Fibroblast of mammary gland (primary cell): ENCODE data around the gene PBXIP1.

Experiments used
- DNase-seq: peaks from one replicate; pipeline ENCODE4 v3.0.0-alpha.2; 2010; ENCODE audit warnings: low read depth
- H3K4me3 ChIP-seq: 2 replicates; pipeline ENCODE4 v1.5.1; 2011; ENCODE audit warnings: low read depth, mild to moderate bottlenecking, low read length, moderate library complexity; ENCODE audit not compliant: control insufficient read depth
- TF ChIP-seq, protein P1 (sequence below): conservative IDR thresholded peaks from 2 replicates; pipeline ENCODE4 v1.5.1; 2011; ENCODE audit warnings: low read depth, low read length, inconsistent platforms; ENCODE audit not compliant: control insufficient read depth, insufficient read depth

The PBXIP1 gene

DNA sequence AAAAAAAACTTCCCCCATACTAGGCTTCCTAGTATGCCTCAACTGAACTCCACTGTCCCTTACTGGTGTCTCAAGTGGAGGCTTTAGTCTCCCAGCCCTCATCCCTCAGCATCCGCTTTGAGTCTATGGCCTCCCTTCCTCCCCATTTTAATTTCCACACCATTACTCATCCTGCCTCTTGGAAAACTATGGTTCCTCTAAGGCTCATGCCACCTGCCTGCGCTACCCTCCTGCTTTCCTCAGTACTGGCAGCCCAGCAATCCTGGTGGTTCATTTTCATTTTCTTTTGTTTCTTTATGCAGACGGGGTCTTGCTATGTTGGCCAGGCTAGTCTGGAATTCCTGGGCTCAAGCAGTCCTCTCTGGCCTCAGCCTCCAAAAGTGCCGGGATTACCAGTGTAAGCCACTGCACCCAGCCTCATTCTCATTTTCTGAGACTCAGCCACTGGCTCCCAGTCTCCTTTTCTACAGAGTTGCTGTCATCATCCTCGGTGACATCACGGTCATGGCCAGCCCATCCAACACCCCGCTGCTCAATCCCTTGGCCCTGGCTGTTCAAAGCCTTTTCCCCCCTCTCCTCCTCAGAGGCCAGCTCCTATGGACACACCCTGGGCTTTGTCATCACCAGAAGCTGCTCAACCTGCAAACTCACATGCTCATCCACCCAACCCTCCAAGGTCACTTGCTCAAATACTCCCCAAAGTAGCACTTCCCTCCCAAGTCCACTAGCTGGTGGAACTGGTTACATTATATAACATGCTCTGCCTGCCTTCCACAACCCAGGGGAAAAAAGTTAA is 17.1 kb downstream of the PBXIP1 start:
- TF ChIP-seq, protein P1, sequence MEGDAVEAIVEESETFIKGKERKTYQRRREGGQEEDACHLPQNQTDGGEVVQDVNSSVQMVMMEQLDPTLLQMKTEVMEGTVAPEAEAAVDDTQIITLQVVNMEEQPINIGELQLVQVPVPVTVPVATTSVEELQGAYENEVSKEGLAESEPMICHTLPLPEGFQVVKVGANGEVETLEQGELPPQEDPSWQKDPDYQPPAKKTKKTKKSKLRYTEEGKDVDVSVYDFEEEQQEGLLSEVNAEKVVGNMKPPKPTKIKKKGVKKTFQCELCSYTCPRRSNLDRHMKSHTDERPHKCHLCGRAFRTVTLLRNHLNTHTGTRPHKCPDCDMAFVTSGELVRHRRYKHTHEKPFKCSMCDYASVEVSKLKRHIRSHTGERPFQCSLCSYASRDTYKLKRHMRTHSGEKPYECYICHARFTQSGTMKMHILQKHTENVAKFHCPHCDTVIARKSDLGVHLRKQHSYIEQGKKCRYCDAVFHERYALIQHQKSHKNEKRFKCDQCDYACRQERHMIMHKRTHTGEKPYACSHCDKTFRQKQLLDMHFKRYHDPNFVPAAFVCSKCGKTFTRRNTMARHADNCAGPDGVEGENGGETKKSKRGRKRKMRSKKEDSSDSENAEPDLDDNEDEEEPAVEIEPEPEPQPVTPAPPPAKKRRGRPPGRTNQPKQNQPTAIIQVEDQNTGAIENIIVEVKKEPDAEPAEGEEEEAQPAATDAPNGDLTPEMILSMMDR: no peak
- H3K4me3 ChIP-seq: no peak overlapping the region
- DNase-seq: no peak

- DNase-seq: no peak
- TF ChIP-seq, protein P1: no peak
- H3K4me3 ChIP-seq: peak overlapping the region; percentile 92
Observed at GRCh38 chr1:154937988-154938386, 17.9 kb downstream of the PBXIP1 start.

DNA sequence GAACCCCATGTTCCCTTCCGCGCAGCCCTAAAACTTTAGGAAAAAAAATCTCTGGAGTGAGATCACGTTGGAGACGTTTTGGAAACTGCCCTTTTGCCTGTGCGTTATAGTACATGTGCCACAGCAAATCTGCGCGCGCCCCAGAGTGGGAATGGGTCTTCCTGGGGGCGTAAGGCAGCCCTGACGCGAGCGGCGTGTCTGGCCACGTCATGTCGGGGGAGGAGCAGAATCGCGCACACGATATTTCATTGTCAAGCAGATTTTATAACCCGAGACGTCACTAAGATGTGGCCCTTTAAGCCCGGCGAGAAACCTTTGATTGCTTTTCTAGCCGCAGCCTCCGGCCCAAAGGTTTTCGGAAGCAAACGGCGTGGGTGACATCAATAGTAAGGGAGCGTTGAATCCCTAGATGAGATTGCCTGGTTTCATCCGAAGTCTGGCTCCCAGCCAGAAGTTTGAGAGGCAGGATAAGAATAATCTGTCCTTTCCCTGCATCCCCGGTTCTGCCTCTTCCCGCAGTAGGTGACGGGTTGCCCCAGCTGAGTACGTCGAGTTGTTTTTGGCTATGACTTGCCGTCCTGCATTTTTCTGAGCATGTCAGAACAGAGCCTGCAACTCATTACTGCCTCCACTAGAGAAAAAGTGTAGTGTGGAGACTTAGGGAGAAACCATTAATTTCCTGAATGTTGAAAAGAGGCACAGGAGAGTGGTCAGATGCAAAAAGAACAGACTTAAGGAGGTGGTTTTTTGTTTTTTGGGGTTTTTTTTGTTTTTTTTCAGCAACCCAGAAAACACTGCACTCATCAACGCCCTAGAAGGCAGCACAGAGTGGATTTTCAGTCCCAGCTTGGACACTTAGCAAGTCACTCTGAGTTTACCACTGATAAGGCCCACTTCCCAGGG is 18.6 kb downstream of the PBXIP1 start:
- DNase-seq: peak; percentile 97
- TF ChIP-seq, protein P1: peak; percentile 32
- peak overlapping the region; percentile 92 for H3K4me3 ChIP-seq

DNA sequence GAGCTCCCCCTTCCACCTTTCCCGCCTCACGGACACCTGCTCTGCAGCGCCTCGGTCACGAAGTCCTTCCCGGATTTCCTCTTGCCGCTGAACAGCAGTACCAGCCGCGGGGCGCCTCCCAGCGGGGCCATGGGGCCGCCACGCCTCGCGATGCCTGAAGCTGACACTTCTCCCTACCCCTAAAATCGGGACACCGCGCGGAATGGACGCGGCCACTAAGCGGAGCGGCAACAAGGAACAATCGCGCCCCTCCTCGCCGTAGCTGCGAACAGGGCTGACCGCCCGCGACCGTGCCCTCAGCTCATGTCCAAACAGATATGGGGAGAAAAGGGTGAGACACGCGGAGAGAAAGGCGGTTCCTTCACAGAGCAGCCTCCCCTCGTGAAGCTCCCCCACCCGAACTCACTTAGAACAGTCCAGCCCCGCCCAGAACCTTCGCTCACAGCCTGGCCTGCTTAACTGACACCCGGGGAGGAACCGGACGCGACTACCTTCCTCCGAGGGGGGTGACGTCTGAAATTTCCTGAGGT is 19.3 kb downstream of the PBXIP1 start, which contains the start of gene PMVK:
PMVK (minus strand) TSS at position 165 of the 530 bp plus-strand sequence; CDS start at position 131, 34 bp downstream.
- DNase-seq: peak; percentile 96
- H3K4me3 ChIP-seq: peak within 1 kb of the TSS; percentile 92
- TF ChIP-seq, protein P1: peak; percentile 2

GRCh38 chr1:154935749-154936554 is 19.9 kb downstream of the PBXIP1 start:
- TF ChIP-seq, protein P1: no peak
- peak overlapping the region; percentile 92 for H3K4me3 ChIP-seq
- no peak for DNase-seq

- no peak for DNase-seq
- TF ChIP-seq, protein P1: no peak
Observed at GRCh38 chr1:154934358-154934948, 21.4 kb downstream of the PBXIP1 start.

More at GRCh38 chr1:154934358-154934948, 21.4 kb downstream of the PBXIP1 start:
- no peak overlapping the region for H3K4me3 ChIP-seq
